Upper lobe of right lung (tissue), 1 donor: ENCODE data around the gene MLIP. TPM values are rescaled to one million over a fixed set of nuclear protein-coding genes. Genes with fewer than 3 reads are reported as not detected.

Source experiments
- ATAC-seq: fragments of 200-7000 bp; cut with Tn5 transposase; one replicate; pipeline ENCODE4 v1.9.1; 2020; ENCODE audit warnings: mild to moderate bottlenecking, moderate library complexity
- DNase-seq: peaks from one replicate; pipeline ENCODE4 v3.0.0-alpha.2; 2020
- H3K27ac ChIP-seq: fragments of 200-600 bp; one replicate; pipeline ENCODE4 v1.8.0; 2022
- H3K27me3 ChIP-seq: fragments of 200-600 bp; one replicate; pipeline ENCODE4 v1.8.0; 2022; ENCODE audit warnings: mild to moderate bottlenecking
- H3K36me3 ChIP-seq: fragments of 200-600 bp; one replicate; pipeline ENCODE4 v1.8.0; 2022
- H3K4me1 ChIP-seq: fragments of 200-600 bp; one replicate; pipeline ENCODE4 v1.8.0; 2022
- H3K4me3 ChIP-seq: fragments of 200-600 bp; one replicate; pipeline ENCODE4 v1.8.0; 2022; ENCODE audit warnings: mild to moderate bottlenecking
- H3K9me3 ChIP-seq: fragments of 200-600 bp; one replicate; pipeline ENCODE4 v1.8.0; 2022
- CTCF ChIP-seq: fragments of 200-600 bp; IDR thresholded peaks from one replicate; pipeline ENCODE4 v1.8.0; 2022; ENCODE audit warnings: antibody characterized with exemption
- intact Hi-C: fragments of 100-400 bp; cut with DNase I; formaldehyde crosslinking; loops from one replicate; pipeline ENCODE4 v1.11.0; 2022
- total RNA-seq: library from RNA; stranded (reverse); fragmentation: NEBNext Ultra II Directional; extraction: Animal tissue kit (Norgen Biotek cat#: 25700); gene quantifications from one replicate; pipeline ENCODE4 v1.2.1, GENCODE V29; 2021
- donor health status: DM: no; HTN: yes; CAD: no; lungs with severe emphysema.

Gene MLIP
- total RNA-seq, 1 donor from 2014 or later, result 0.20 TPM

- DNase-seq (no peak), ATAC-seq (no peak)
- Histone ChIP-seq H3K4me1 (no peaks in the 10 kb centered on the region), H3K9me3 (no peaks in the 10 kb centered on the region), H3K4me3 (no peak overlapping the region), H3K27me3 (no peaks in the 10 kb centered on the region), H3K36me3 (no peaks in the 10 kb centered on the region), H3K27ac (no peak overlapping the region)
- TF ChIP-seq CTCF, result no peak
- intact Hi-C loops, result no loop called here
These were observed 12.7 kb upstream of the MLIP start for GRCh38 chr6:54098450-54099044.

- DNase-seq (no peak), ATAC-seq (no peak)
- no peak overlapping the region for H3K27ac ChIP-seq
- intact Hi-C loops, result no loop called here
- H3K9me3 ChIP-seq, result no peaks in the 10 kb centered on the region
- no peaks in the 10 kb centered on the region for H3K27me3 ChIP-seq
- no peak for TF ChIP-seq CTCF
- H3K4me1 ChIP-seq, result no peaks in the 10 kb centered on the region
- no peak overlapping the region for H3K4me3 ChIP-seq
- H3K36me3 ChIP-seq, result no peaks in the 10 kb centered on the region
These were observed 12.0 kb upstream of the MLIP start for GRCh38 chr6:54099225-54099624.

- TF ChIP-seq CTCF, result no peak
- H3K27me3 ChIP-seq, result no peaks in the 10 kb centered on the region
- no peaks in the 10 kb centered on the region for H3K9me3 ChIP-seq
- DNase-seq (no peak), ATAC-seq (no peak)
- intact Hi-C loops, result no loop called here
- H3K4me1 ChIP-seq, result no peaks in the 10 kb centered on the region
- H3K4me3 ChIP-seq, result no peak overlapping the region
- no peaks in the 10 kb centered on the region for H3K36me3 ChIP-seq
- H3K27ac ChIP-seq, result no peak overlapping the region
These were observed 10.7 kb upstream of the MLIP start for GRCh38 chr6:54100411-54101006.

GRCh38 chr6:54102238-54102637 lies 9.0 kb upstream of the MLIP start:
- Histone ChIP-seq H3K27ac (no peak overlapping the region), H3K36me3 (no peaks in the 10 kb centered on the region), H3K4me1 (no peaks in the 10 kb centered on the region), H3K9me3 (no peaks in the 10 kb centered on the region), H3K27me3 (no peaks in the 10 kb centered on the region), H3K4me3 (no peak overlapping the region)
- ATAC-seq (no peak), DNase-seq (no peak)
- TF ChIP-seq CTCF, result no peak
- intact Hi-C loops, result no loop called here

- H3K36me3 ChIP-seq, result no peaks in the 10 kb centered on the region
- no peaks in the 10 kb centered on the region for H3K4me1 ChIP-seq
- DNase-seq (no peak), ATAC-seq (no peak)
- no peak overlapping the region for H3K4me3 ChIP-seq
- no peaks in the 10 kb centered on the region for H3K9me3 ChIP-seq
- intact Hi-C loops, result no loop called here
- no peak overlapping the region for H3K27ac ChIP-seq
- no peaks in the 10 kb centered on the region for H3K27me3 ChIP-seq
- no peak for TF ChIP-seq CTCF
These were observed 7.7 kb upstream of the MLIP start for GRCh38 chr6:54103497-54103896.

- Histone ChIP-seq H3K4me3 (no peak overlapping the region), H3K4me1 (no peaks in the 10 kb centered on the region), H3K27ac (no peak overlapping the region), H3K27me3 (no peaks in the 10 kb centered on the region), H3K36me3 (no peaks in the 10 kb centered on the region), H3K9me3 (no peaks in the 10 kb centered on the region)
- no peak for ATAC-seq
- DNase-seq, result no peak
- TF ChIP-seq CTCF, result no peak
- intact Hi-C loops, result no loop called here
These were observed 4.5 kb upstream of the MLIP start for GRCh38 chr6:54106727-54107126.
